HG02852 (cell line): Measurements from ENCODE around the gene VEGFB.

Experiments used
- ATAC-seq: cut with Tn5 transposase; IDR thresholded peaks from one replicate; pipeline ENCODE4 v1.9.1; 2021; ENCODE audit warnings: mild to moderate bottlenecking, moderate library complexity; ENCODE audit not compliant: unreplicated experiment

Gene VEGFB

DNA sequence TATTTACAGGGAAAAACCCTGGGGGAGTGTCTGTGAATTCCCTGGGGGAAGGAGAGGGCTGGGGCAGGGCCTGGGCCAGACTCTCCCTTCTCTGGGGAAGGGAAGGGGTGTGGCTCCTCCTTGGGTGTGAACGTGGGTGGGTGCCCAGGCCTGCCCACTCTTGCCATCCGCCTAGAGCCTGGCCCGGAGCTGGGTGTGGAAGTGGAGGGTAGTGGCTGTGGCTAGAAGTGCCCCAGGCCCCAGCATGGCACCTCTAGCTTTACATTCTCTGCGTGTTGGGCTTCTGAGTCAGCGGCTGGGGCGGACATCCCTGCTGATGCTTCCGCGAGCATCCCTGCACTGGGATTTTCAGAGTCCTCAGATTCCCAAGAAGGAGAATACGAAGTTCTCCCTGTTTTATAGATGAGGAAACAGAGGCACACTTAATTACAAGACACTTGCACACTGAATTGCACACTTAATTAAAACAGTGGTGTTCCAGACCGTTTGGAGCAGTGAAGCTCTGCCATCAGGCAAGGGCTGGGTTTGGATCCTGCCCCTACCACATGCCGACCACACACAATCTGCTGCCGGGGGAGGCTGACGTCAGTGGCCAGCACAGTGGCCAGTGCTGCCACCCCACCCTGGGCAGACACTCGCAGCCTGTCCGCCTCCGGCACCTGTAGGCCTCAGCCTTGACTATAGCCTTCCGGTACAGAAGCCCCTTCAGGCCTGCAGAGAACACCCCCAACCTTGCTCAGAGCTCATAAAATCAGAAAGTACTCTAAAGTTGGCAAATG is 42.5 kb downstream of the VEGFB start:
- no peak for ATAC-seq

DNA sequence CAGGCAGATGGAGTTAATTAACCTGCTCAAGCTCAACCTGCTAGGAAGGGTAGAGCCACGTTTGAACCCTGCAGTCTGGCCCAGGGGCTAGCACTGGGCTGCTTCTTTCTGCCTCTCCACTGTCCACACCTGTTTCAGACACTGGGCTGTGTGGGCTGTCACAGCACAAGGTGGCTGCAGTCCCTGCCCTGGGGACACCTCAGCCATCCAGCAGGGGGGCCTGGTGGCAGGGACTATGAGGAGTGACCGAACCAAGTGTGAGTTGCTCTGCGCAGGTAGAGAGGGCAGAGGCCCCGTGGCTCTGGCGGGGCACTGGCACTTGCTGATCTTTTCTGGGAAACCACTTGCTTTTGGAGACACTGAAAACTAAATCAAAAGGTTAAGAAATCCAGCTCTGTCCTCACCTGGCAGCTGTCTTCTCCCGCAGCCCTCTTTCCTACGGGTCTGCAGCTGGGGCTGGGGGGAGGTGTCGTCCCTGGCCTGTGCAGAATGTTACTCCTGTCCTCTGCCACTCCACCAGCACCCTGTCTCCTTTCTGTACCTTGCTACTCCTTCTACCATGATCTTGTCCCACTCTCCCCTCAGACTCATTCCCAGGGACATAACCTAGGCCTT is 44.3 kb downstream of the VEGFB start:
- ATAC-seq, result no peak

DNA sequence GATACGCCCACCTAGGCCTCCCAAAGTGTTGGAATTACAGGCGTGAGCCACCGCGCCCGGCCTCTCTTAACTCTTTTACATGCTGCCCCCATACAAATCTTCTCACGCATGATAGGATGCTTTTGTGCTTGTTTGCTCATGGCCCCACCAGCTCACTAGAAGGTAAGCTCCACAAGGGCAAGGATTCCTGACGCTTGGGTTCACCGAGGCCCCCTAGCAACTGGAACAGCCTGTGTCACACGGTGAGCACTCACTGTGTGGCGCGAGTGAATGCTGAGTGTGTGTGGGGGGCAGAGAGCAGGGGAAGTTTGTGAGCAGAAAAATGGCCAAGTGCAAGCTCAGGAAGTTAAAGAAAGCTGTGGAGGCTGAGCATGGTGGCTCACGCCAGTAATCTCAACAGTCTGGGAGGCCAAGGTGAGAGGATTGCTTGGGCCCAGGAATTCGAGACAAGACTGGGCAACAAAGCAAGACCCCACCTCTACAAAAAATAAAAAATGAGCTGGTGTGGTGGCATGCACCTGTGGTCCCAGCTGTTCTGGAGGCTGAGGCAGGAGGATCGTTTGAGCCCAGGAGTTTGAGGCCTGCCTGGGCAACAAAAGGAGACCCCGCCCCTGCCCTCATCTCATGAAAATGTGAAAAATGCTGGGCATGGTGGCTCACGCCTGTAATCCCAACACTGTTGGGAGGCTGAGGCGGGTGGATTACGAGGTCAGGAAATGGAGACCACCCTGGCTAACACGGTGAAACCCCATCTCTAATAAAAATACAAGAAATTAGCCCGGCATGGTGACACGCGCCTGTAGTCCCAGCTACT is 47.8 kb downstream of the VEGFB start:
- no peak for ATAC-seq

DNA sequence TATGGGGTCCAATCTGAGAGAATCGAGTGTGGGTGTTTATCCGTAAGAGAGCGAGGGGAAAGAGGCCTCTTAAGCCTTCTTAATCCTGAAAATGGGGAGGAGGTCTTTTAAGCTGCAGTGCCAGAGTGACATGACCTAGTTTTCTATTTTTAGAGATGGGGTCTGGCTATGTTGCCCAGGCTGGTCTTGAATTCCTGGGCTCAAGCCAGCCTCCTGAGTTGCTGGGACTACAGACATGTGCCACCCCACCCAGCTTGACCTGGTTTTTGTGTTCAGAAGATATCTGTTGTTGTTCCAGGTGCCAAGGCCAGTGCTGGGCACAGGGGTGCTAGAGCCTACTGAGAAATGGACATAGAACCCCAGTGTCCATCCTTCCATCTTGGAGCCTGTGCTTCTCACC is 48.7 kb downstream of the VEGFB start:
- no peak for ATAC-seq

DNA sequence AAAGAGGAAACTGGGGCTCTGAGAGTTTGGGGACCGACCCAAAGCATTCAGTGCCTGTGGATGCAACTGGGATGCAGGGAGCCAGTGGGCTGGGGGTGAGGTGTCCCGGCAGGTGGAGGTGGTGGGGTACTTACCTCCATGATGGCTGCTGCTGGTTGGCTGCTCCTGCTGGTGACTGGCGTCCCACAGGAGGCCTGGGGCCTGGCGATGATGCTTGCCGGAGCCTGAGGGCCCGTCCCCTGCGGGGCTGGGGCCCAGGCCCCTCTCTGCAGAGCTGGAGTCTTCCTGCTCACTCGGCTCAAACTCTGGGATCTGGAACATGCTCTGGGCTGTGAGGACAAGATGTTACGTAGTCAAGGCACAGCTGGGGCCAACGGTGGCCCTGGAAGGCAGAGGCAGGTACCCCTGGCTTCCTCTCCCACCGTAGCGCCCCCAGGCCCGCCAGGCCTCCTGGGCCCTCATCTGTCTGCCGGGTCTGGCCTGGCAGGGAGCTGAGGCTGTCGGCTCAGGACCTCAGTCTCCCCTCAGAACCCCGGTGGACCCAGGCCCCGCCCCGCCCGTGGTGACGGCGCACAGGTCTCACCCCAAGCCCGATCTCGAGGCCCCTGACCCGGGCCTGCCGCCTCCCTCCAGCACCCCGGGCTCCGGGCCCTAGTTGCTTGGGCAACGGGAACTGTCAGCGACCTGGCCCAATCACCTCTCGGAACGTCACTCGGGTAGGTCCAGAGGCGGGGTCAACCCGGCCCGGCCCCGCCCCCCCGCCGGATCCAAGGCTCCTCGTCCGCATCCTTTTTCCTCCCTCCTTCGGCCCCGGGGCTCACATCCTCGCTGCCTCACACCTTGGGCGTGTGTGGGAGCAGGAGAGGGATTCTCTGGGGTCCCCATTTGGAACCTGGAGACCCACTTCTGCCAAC is 49.9 kb downstream of the VEGFB start, which contains the start of gene BAD:
Gene BAD (minus strand): TSS at position 618 of the 914 bp plus-strand sequence. CDS start 297 bp downstream, at position 321.
- ATAC-seq, result peak; percentile 77

DNA sequence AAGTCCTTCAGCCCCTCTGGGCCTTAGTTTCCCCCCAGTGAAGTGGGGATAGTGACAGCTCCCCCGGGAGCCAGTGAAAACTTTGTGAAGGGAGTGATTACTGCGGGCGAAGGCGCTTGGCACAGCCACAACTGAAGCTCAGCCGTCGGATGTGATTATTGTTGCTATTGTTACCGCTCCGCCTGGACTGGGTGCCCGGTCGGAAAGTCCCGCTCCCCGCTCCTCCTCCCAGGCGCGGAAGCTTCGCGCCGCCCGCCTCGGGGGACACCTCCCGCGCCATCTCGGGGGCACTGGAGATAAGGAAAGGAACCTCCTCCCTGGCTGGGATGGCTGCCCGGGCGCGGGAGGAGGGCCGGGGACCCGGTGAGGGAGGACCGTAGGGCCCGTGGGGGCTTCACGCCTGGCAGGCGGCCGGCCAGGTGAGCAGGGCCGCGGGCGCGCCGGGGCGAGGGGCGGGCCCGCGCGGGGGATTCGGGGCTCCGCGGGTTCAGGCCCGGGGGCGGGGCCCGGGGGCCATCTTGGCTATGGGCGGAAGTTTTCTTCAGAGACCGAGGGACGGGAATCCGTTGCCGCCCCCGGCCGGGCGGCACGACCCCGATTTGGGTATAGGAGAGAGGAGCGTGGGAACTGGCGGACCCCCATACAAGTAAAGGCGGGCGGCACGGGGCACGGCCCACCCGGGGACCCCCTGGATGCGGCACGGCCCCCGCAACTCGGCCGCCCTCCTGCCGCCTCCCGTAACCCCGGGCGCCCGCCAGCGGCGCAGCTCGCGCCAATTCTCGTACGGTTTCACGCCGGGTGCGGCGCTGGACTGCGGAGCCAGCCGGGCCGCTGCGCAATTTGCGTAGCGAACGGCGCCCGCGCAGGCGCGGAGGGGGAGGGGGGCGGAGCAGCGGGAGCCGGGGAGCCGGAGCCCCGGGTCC is 50.8 kb downstream of the VEGFB start, which contains the start of gene GPR137:
Gene GPR137 (plus strand): TSS at position 887 of the 923 bp plus-strand sequence. CDS start 677 bp downstream, outside the sequence.
- ATAC-seq, result peak; percentile 61

DNA sequence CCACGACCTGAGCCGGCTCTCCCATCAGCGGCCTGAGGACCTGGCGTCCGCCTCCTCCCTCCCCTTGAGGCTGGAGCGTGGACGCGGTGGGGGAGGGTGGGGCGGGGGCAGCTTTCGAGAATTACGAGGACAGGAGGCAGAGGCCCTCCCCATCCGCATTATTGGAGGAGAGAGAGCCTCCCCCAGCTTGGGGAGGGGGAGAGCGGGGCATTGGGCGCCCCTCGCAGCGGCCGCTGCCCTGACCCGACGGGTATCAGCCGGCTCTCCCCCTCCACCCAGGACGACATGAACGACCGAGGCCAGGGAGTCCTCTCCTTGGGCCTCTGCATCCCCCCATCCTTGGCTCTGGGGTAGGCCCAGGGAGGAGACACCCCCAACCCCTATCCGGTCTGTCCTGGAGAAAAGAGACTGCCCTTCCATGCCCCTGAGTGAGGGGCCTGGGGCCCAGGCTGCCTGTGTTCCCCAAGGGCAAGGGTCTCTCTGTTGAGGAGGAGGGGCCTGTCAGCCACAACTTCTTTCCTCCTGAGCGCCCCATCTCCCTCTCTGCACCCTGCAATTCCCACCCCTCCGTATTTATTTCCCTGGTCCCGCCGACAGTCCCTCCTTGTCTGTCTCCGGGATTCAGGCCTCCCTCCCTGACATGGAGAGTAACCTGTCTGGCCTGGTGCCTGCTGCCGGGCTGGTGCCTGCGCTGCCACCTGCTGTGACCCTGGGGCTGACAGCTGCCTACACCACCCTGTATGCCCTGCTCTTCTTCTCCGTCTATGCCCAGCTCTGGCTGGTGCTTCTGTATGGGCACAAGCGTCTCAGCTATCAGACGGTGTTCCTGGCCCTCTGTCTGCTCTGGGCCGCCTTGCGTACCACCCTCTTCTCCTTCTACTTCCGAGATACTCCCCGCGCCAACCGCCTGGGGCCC is 51.8 kb downstream of the VEGFB start:
- ATAC-seq, result no peak

DNA sequence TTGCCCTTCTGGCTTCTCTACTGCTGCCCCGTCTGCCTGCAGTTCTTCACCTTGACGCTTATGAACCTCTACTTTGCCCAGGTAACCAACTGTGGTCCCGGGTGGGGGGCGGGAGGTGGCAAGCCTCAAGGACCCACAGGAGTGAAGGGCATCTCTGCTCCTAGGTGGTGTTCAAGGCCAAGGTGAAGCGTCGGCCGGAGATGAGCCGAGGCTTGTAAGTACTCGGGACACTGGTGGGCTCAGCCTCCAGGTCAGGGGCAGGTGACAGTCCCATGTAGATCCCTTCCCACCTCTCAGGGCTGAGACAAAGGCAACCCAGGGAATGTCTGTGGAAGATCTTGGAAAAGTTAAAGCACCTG is 52.4 kb downstream of the VEGFB start:
- ATAC-seq, result no peak

DNA sequence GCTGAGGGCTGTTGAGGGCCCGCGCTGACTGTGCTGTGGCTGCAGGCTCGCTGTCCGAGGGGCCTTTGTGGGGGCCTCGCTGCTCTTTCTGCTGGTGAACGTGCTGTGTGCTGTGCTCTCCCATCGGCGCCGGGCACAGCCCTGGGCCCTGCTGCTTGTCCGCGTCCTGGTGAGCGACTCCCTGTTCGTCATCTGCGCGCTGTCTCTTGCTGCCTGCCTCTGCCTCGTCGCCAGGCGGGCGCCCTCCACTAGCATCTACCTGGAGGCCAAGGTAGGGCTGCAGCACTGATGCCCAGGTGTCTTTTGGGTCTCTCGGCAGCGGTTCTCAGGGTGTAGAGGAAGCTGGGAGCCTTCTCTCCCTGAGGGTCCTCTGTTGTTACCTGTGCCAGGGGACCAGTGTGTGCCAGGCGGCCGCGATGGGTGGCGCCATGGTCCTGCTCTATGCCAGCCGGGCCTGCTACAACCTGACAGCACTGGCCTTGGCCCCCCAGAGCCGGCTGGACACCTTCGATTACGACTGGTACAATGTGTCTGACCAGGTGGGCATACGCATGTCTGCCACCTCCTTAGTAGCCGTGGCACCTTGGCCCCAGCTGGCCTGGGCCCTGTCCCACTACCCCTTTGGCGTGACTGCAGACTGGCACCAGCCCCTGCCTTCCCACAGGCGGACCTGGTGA is 53.4 kb downstream of the VEGFB start:
- no peak for ATAC-seq

DNA sequence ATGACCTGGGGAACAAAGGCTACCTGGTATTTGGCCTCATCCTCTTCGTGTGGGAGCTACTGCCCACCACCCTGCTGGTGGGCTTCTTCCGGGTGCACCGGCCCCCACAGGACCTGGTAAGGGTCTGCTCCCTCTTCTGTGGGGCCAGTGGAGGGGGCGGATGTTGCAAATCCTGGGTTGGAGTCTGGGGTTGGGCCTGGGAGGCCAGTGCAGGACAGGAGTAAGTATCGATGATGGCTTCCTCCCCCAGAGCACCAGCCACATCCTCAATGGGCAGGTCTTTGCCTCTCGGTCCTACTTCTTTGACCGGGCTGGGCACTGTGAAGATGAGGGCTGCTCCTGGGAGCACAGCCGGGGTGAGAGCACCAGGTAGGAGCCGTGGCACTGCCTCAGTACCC is 54.0 kb downstream of the VEGFB start:
- ATAC-seq, result no peak
